GM18526 (cell line): ENCODE measurements around the gene KLHL40.

ENCODE experiments used
- POLR2A ChIP-seq: IDR thresholded peaks from 3 replicates; pipeline ENCODE4 v1.6.1; 2011; ENCODE audit not compliant: insufficient read length; ENCODE audit errors: extremely low read depth

Gene KLHL40

DNA sequence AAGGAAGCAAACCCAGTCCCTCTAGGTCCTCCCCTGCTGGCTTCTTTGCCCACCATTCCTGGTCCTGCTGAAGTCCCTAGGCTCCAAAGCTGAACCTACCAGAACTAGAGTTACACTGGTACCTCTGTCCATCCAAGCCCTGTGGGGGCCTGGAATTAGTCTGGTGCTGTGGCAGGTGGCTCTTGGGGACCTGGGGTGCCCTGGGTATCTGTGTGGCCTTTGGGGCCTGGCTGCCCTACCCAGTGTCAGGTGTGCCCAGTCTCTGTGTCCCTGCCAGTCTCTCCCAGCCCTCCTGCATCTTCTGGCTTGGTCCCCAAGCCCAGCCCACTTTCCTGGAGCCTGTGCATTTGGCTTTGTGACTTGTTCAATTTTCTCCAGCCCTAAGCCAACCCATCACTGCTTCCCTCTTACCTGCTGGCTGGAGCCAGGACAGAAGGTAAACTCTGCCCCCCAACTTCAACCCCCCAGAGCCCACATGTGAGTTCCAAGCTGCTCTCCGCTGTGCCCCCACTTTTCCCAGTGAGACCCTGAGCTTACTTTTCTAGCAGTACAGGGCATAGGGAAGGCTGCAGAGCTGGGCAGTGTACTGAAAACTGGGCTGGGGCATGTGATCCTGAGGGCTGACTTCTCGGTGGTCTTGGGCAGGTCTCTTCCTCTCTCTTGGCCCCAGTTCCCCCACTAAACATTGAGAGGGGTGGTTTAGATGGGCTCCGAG is 45.5 kb downstream of the KLHL40 start:
- no peak for TF ChIP-seq POLR2A

DNA sequence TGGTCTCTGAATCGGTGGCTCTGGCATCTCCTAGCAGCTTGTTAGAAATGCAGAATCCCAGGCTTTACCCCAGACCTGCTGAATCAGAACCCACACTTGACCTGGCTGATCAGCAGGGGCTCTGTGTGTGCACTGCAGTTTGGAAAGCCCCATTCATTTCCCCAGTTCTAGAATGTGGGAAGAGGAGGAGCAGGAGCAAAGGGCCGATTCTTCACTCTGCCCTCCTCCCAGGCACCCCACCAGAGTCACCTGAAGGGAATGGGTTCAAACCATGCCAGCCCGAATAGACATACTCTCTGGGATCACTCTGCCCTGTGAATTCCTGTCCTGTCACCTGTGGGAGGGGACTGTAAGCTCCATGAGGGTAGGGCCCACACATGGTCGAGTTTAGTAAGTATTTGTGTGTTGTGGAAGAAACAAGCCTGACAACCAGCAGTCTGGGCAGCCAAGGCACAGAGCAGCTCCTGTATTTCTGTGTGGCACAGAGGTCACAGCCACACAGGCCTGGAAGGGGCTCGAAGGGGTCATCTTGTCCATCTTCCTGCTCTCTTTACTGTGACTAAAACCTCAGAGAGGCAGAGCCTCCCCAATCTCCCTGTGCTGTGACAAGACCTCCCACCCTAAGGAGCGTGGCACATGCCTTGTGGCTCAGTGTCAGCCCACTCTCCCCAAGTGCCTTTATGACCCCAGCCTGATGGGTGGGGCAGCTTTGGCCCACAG is 46.3 kb downstream of the KLHL40 start:
- TF ChIP-seq POLR2A: no peak

DNA sequence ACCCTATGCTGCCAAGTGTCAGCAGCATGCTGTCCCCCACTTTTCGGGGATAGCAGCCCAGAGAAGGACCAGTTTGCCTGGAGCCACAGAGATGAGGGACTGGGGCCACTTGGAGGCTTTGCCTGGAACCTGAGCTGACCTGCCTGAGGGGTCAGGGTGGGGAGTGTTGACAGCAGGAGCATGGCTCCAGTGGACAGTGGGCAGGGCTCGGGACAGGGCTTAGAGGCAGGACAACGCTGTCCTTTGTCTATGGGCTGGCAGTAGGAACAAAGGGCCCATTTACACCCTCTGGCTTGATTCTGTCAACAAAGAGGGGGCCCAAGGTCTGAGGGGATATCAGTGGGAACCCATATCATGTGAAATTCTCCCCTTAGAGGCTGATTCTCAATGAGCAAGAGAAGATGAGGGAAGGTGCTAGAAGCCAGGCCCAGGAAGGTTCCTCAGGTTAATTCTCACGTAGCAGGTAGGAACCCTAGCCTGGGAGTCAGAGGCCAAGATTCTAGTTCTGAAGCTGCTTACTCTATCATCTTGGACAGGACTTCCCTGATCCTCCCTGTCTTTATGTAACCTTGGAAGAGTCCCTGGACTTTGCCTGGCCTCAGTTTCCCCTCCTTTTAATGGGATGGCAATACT is 47.0 kb downstream of the KLHL40 start:
- no peak for TF ChIP-seq POLR2A

DNA sequence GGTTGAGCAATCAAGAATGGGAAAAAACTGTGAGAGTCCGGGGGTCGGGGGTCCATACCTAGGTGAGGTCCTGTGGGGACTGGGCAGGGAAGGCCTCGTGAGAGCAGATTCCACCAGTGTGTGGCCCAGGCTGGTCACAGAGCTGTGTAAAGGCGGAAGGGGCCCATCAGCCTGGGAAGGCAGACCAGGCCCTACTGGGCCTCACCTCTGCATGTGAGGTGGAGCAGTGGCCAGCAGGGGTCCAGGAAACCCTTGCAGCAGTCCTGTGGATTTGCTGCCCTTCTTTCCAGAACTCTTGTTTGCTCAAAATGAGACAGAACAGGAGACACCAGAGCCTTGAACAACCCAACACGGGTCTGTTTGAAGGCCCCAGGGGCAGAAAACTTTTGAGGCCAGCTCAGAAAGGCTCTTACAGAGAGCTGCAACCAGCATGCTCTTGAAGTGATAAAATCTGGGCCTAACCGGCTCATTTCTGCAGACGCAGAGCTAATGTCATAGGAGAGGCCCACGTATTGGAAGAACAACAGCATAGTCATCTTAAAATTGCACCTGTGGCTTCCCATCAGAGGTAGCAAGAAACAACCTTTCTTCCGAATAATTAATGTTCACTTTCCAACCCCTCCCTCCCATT is 47.6 kb downstream of the KLHL40 start:
- TF ChIP-seq POLR2A: no peak

DNA sequence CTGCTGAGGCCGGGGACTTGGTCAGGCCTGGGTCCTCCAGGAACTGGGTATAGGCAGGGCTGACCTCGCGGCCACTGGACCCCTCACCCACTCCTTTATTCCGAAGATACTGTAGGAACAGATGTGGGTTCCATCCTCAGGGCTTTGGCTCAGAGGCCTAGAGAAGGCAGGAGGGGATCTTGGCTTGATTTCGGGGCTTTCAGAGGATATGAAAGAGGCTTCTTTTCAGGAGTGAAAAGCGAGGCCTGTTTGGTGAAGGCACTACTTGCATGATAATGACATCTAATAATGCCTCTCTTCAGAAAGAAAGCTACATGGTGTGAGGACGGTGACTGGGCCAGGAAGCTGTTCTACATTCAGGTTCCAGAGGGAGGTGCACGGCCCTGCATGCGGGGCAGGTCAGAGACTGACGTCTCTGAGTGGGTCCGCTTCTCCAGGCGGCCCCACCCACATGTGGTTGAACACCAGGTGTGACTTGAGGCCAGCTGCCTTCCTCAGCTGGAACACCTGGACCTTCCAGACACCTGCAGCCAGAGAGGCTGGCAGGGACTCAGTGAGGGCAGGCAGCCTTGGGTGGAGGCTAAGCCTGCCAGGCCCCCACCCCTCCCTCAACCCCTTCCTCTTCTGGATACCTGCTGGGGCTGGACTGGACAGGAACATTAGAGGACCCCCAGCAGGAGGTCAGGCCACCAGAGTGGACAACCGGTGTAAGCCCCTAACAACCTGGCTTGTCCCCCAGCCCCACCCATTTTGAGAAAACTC is 48.3 kb downstream of the KLHL40 start:
- no peak for TF ChIP-seq POLR2A

DNA sequence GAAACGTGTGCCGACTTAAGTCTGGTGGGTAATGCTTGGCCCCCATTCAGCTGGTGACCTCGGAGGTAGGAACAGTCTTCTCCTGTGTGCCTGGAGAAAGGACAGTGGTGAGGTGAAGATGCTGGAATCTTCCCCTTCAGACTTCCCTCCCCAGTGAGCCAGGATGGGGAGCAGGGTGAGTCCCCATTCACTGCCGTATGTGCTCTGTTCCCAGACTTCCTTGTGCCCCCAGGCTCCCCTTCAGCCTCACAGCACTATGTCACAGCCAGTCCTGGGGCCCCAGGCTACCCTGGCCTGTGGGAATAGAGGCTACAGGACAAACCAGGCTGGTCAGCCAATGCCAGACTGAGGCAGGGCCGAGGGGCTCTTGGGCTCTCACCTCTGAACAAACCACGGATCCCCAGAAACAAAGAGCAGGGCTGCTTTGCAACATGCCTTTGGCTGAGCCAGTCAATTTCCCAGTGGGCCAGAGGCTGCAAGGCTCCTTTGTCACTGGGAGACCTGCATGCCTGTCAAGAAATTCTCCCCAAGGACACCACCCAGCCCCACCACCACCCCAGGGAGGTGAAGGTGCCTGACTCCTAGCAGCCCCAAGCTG is 49.0 kb downstream of the KLHL40 start:
- no peak for TF ChIP-seq POLR2A

DNA sequence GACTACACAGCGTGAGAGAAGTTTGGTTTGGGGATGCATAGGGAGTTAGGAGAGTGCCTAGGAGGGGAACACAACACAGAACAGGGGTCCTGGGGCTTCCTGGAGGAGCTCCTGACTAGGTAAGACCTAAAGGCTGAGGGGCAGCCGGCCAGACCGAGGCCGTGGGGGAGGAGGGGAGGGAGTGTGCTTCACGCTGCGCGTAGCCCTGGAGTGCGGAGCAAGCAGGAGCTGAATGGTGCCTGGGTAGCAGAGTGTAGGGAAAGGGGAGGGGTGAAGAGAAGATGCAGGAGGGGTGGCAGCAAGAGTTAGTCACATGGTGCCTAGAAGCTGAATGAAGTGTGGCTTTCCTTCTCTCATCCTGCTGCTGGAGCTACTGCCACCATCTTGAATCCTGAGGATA is 49.7 kb downstream of the KLHL40 start:
- no peak for TF ChIP-seq POLR2A

DNA sequence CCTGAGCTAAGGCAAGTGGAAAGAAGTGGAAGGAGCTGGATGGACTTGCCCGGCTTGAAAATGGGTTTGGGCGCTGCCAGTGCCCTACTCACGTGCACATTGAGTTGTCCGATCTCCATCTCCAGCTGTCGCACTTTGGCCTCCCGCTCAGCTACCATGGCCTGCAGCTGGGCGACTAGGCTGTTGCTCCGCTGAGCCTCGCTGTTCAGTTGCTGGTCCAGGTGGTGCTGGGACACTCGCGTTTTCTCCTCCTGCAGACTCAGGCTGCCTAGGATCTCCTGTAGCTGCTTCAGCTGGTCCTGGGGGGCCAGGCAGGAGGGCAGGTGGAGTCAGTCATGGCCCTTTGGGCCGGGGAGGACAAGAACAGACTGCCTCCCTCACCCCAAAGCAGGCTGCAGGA is 50.3 kb downstream of the KLHL40 start:
- TF ChIP-seq POLR2A: no peak

DNA sequence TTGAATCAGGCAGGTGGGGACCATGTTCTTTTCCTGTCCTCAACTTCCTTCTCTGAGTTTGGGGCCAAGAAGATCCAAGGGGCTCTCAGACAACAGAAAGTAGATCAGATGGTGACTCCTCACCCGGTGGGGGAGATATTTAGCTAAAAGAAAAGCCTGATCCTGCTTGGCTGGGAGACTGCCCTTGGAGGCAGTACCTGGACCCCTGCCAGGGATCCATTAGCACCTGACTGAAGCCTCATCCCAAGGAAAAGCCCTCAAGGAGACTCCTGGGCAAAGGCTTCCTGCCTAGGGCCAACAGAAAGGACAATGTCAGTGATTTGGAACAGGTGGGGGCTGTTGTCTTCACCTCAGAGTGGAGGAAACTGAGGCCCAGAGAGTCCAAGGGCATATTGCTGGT is 50.7 kb downstream of the KLHL40 start:
- TF ChIP-seq POLR2A: no peak

DNA sequence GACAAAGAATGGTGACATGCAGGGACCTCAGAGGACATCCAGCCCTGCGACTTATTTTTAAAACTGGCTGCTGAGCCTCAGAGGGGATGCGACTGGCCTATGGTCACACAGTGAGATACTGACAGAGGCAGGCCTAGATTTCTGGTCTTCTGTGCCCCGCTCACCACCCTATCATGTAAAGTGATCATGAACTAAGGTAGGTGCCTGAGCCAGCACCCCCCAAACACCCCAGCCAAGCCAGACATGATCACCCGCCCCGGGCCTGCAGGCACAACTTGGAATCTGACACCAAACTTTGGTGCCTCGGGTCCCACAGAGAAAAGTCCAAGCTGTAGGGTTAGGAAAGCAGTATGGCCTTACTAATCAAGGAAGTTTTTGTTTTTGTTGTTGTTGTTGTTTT is 51.2 kb downstream of the KLHL40 start:
- no peak for TF ChIP-seq POLR2A

DNA sequence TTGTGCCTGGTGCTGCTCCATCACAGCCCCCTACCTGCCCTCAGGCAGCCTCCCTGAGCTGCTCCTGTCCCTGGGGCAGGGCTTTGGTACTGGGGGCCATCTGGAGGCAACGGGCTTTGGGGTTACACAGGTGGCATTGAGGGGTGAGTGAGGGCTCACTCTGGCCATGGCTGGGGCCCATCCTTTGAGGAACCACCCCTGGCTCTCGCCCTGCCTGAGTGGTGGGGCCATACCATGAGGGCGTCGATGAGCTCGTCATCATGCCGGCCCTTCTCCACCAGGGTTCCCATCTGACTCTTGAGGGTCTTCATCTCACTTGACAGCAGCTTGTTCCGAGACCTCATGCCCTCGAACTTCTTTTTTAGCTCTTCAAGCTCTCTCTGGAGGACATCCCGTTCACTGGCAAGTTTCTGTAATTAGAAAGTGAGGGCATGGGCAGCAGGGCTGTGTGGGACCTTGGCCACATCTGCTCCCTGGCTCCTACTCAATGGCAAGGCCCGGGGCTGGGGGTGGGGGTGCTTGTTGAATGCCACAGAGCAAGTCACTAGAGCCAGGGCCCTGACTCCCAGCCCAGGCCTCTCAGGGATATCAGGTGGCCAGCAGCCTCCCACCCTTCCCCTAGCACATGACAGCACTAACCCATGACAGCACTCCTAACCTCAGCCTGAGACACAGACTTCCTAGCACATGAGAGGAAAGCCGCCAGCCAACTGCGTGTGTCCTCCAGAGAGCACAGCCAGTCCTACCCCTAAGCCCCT is 54.2 kb downstream of the KLHL40 start:
- TF ChIP-seq POLR2A: no peak

DNA sequence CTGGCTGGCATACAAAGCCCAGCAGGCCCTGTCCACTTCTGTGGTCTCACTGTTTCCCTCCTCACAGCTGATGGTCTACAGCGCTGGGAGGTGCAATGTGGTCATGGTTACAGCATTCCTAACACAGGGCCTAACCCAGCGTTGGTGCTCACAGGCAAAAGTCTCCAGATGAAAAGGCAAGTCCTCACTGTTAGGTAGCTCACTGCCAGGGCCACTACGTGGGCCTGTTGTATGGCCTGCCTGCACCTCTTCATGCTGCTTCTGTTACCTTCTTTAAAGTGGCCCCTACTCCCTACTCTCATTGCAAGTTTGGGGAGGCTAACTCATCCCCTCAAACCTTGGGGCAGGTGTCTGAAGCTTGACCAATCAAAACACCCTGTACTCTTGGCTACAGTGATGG is 56.5 kb downstream of the KLHL40 start:
- TF ChIP-seq POLR2A: no peak
